Panc1 (cell line): Measurements from ENCODE around the gene IFFO2. TPM values are rescaled to one million over a fixed set of nuclear protein-coding genes. Genes with fewer than 3 reads are reported as not detected.

Experiments
- ATAC-seq: fragments of 200-7000 bp; cut with Tn5 transposase; 2 replicates; pipeline ENCODE4 v1.9.1; 2020; ENCODE audit warnings: mild to moderate bottlenecking, moderate library complexity
- BruUV-seq: library from RNA; stranded (reverse); fragments of 400-500 nt; replicated peaks from 2 replicates; lab custom pipeline; 2021; lab: Mats Ljungman, UMichigan
- CTCF ChIA-PET: fragments of 300-600 bp; sonication (Branson Sonifier 250); formaldehyde crosslinking; loops from one replicate; lab custom pipeline; 2022; ENCODE audit warnings: antibody characterized with exemption; lab: Charles Lee
- POLR2A ChIA-PET: fragments of 300-600 bp; sonication (Branson Sonifier 250); formaldehyde crosslinking; loops from one replicate; lab custom pipeline; 2022; ENCODE audit warnings: antibody characterized with exemption; lab: Charles Lee
- DNase-seq: peaks from one replicate; pipeline ENCODE4 v3.0.0-alpha.2; 2010; ENCODE audit warnings: low read depth, low spot score
- H3K27ac ChIP-seq: 2 replicates; pipeline ENCODE4 v1.5.1; 2011; ENCODE audit warnings: mild to moderate bottlenecking, low read length, inconsistent platforms
- H3K27me3 ChIP-seq: fragments of 200-500 bp; sonication (Bioruptor generic); 2 replicates; pipeline ENCODE4 v1.6.0; 2014; ENCODE audit warnings: low read length, inconsistent platforms; ENCODE audit not compliant: control insufficient read depth, insufficient read depth
- H3K36me3 ChIP-seq: fragments of 200-500 bp; sonication (Bioruptor generic); 2 replicates; pipeline ENCODE4 v1.5.1; 2014; ENCODE audit warnings: inconsistent platforms, mild to moderate bottlenecking, low read length, moderate library complexity; ENCODE audit not compliant: control insufficient read depth, insufficient read depth
- H3K4me1 ChIP-seq: 2 replicates; pipeline ENCODE4 v1.5.1; 2011; ENCODE audit warnings: inconsistent platforms, mild to moderate bottlenecking, low read length, moderate library complexity; ENCODE audit not compliant: control insufficient read depth, insufficient read depth
- H3K4me3 ChIP-seq, 2 experiments: 2 replicates each; pipeline ENCODE4 v1.5.1; 2011 to 2012; ENCODE audit warnings: low read depth in 2 of 2, low read length in 2 of 2, mild to moderate bottlenecking in 2 of 2, inconsistent platforms in 1 of 2, moderate library complexity in 1 of 2
- H3K9me3 ChIP-seq: fragments of 200-500 bp; sonication (Bioruptor generic); 2 replicates; pipeline ENCODE4 v1.5.1; 2014; ENCODE audit warnings: low read depth, mild to moderate bottlenecking, inconsistent platforms, low read length, moderate library complexity; ENCODE audit not compliant: control insufficient read depth, insufficient read depth
- CTCF ChIP-seq: fragments of 450-650 bp; IDR thresholded peaks from 2 replicates; pipeline ENCODE4 v1.5.1; 2017; ENCODE audit warnings: mild to moderate bottlenecking
- POLR2AphosphoS5 ChIP-seq: IDR thresholded peaks from 2 replicates; pipeline ENCODE4 v1.6.1; 2012; ENCODE audit warnings: mild to moderate bottlenecking, low read depth, low read length, moderate library complexity
- REST ChIP-seq, 2 experiments: IDR thresholded peaks; 2 replicates each; pipeline ENCODE4 v1.6.1; 2011 to 2012; ENCODE audit warnings: low read depth in 2 of 2, control low read depth in 1 of 2, low read length in 1 of 2, mild to moderate bottlenecking in 1 of 2, moderate library complexity in 1 of 2; ENCODE audit not compliant: insufficient read depth in 1 of 2
- SIN3A ChIP-seq: IDR thresholded peaks from 2 replicates; pipeline ENCODE4 v1.6.1; 2012; ENCODE audit warnings: low read depth, mild to moderate bottlenecking, low read length, moderate library complexity, borderline replicate concordance; ENCODE audit not compliant: insufficient read depth
- TCF7L2 ChIP-seq: IDR thresholded peaks from 2 replicates; pipeline ENCODE4 v1.6.1; 2011; ENCODE audit warnings: mild to moderate bottlenecking, low read depth, low read length, inconsistent platforms
- in situ Hi-C: cut with HindIII; loops from 2 replicates; pipeline ENCODE4 v1.10.0; 2016; ENCODE audit warnings: low sequenced_read_pairs, low pct_unique_long_range_greater_than_20kb
- intact Hi-C: fragments of 100-400 bp; cut with micrococcal nuclease; formaldehyde crosslinking; loops from one replicate; pipeline ENCODE4 v1.10.0; 2022; ENCODE audit not compliant: unreplicated experiment
- total RNA-seq: library from RNA; stranded (reverse); gene quantifications from one replicate; pipeline ENCODE4 v1.2.1, GENCODE V29; 2021; ENCODE audit not compliant: unreplicated experiment

The IFFO2 gene
- total RNA-seq, 1 experiment from 2014 or later: 59.4 TPM

- CTCF ChIA-PET: interaction anchor here (1.6 to 1.8 kb wide), 2 partner anchors 12 to 26 kb away, joined by 4 to 7 read pairs; no protein-coding TSS in a partner anchor
- Histone ChIP-seq H3K4me3 (peak overlapping the region in 1 of 2 experiments; percentile 4; a peak in 1 of 4 replicates), H3K27me3 (no peaks in the 10 kb centered on the region), H3K4me1 (peaks cover 92% of the 10 kb centered on the region), H3K27ac (peak overlapping the region; percentile 84), H3K9me3 (no peaks in the 10 kb centered on the region), H3K36me3 (no peaks in the 10 kb centered on the region)
- no TSS peak for BruUV-seq
- ATAC-seq (peak; percentile 46), DNase-seq (no peak)
- TF ChIP-seq REST (IDR thresholded peaks at IDR 0.05; ENCODE audit: insufficient read depth in 1 of 2, low read depth in 2 of 2, low read length in 1 of 2) (no peak), POLR2AphosphoS5 (0 out of 2 replicates have a peak, but pooled peaks have one; percentile 21)
- in situ Hi-C loops (no loop called here), intact Hi-C loops (no loop called here)
- POLR2A ChIA-PET: interaction anchor here (1.0 kb wide), 1 partner anchor 11 kb away, joined by 3 read pairs; no protein-coding TSS in a partner anchor
Observed at GRCh38 chr1:18938707-18939070, 17.8 kb downstream of the IFFO2 start.

GRCh38 chr1:18938008-18938706 is 18.3 kb downstream of the IFFO2 start:
- TF ChIP-seq POLR2AphosphoS5: no peak
- no peak for TF ChIP-seq CTCF
- TF ChIP-seq TCF7L2: no peak
- no peak for TF ChIP-seq REST (IDR thresholded peaks at IDR 0.05; ENCODE audit: insufficient read depth in 1 of 2, low read depth in 2 of 2, low read length in 1 of 2)
- TF ChIP-seq SIN3A: no peak
- no TSS peak for BruUV-seq
- in situ Hi-C loops (no loop called here), intact Hi-C loops (no loop called here)
- Histone ChIP-seq H3K27ac (peak overlapping the region; percentile 84), H3K27me3 (no peaks in the 10 kb centered on the region), H3K4me1 (peaks cover 95% of the 10 kb centered on the region), H3K36me3 (no peaks in the 10 kb centered on the region), H3K9me3 (no peaks in the 10 kb centered on the region), H3K4me3 (no peak overlapping the region)
- no peak for DNase-seq
- peak; percentile 70 for ATAC-seq
- ChIA-PET CTCF (interaction anchor here (1.6 to 1.8 kb wide), 2 partner anchors 12 to 25 kb away, joined by 4 to 7 read pairs; no protein-coding TSS in a partner anchor), POLR2A (interaction anchor here (1.0 kb wide), 1 partner anchor 10 kb away, joined by 3 read pairs; no protein-coding TSS in a partner anchor)
